NCI-H2227 treated with DMSO at 0.1 percent for 48 hours (cell line): ENCODE measurements around the gene PKM.
A peak's percentile ranks its signal among the peaks of the same experiment; 100 is the strongest.
"Not testable (repeated sequence)": the region's sequence is repeated elsewhere in the genome, so short reads cannot be mapped to it uniquely, and the experiment has no call there.

ENCODE experiments used
- DNase-seq: peaks from one replicate; lab custom pipeline; 2025; lab: John Stamatoyannopoulos, UW

The PKM gene

DNA sequence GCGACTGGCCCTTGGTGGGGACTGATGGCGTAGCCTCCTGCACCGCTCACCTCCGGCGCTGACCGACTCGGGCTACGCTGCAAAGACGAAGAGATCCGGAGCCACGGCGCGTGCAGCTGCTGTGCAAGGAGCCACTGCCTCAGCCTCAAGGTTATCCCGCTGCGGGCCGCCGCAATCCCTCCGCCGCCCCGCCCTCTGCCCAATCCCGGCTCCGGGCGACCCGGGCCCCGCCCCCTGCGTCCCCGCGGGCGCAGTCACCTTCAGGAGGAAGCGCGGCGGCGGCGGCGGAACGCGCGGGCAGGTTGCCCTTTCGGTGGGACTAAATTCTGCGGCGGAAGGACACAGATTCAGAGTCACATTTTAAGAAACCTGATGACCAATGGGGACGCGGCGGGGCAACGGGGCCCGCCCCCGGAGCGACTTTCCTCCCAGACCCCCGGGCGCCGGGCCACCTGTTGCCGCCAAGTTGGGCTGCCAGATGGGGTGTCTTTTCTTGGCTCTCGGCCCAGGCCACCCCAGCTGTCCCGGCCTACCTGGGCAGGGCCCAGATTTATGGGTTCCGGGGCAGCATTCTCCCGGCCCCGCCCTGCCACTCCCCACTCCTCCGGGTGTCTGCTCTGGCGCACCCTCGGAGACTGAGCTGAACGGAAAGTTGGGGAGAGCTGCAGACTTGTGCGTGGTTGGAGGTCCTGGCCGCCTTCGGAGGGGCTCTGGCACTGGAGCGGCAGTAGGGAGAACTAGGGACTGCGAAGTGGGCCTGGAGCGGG is at the start of gene PKM:
TSS of gene PKM (minus strand) at position 125 of the 767 bp plus-strand sequence. CDS start 12,093 bp downstream, outside the sequence.
- peak; percentile 88 for DNase-seq

GRCh38 chr15:72280751-72281150 is 49.8 kb upstream of the PKM start:
- DNase-seq: no peak

GRCh38 chr15:72278737-72279136 is 47.7 kb upstream of the PKM start:
- no peak for DNase-seq

DNA sequence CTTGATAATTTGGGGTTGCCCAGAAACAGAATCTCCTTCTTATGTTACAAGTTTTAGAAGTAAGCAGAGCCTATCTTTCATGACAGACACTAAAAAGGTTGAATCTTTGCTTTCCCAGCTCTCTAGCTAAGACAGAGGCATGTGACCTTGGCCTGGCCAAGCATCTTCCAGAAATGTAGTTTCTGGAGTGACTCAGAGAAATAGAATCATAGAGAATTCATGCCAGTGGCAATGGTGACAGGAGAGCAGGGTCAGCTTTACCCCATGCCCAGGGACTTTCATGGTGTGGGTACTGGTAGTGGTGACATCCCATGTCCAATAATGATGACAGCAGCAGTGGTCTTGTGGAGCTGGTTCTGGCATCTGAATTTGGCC is 45.3 kb upstream of the PKM start:
- no peak for DNase-seq

DNA sequence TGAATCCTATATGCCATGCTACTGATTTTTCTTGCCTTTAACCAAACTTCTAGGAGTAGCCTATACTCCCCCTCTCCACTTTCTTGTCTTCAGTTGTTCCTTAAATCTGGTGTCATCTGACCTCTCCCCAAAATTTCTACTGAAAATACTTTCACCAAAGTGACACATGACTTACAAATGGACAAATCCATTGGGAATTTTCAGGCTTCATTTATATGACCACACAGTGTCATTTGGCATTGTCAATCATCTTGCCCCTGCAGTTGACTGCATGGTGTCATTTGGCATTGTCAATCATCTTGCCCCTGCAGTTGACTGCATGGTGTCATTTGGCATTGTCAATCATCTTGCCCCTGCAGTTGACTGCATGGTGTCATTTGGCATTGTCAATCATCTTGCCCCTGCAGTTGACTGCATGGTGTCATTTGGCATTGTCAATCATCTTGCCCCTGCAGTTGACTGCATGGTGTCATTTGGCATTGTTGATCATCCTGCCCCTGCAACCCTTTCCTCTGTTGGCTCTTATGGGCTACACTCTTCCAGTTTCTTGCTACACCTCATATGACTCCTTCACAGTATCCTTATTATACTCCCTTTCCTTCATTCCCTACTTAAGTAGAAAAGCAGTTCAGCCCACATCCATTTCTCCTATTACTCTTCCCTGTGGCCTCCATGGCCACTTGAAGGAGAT is 44.8 kb upstream of the PKM start:
- DNase-seq: not testable (repeated sequence)

DNA sequence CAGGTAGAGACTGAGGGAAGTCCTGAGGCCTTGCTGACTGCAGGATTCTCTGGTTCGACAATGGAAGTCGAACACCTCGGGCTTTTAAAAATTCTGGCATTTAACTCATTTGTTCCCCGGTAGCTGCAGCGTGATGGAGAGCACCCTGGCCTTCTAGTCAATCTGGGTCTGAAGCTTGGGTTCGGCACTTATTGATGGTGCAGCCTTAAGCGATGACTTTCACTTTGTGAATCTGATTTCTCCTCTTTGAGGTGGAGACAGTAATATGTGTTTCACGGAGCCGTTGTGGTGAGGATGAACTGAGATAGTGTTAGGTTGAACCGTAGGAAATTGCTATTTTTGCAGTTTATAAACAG is 42.0 kb upstream of the PKM start:
- DNase-seq: no peak

GRCh38 chr15:72272213-72272996 is 41.4 kb upstream of the PKM start, which contains the start of gene PARP6:
TSS of gene PARP6 (minus strand) at chr15:72272554. CDS start at chr15:72267477, 5,077 bp downstream.
- peak; percentile 92 for DNase-seq

DNA sequence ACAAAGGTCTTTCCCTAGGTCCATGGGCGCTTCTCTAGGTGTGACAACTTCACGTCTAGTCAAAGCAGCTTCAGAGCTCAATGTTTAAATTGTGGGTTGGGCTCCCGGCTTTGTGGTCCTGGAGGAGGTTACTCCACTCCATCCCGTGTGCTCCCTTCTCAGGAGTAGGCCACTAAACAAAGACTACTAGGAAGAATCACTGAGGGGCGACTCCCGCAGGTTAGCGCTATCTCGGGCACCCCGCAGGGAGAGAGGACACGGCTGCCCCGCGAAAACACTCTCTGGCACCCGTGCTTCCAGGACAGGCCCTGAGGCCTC is 40.9 kb upstream of the PKM start:
- no peak for DNase-seq

GRCh38 chr15:72271221-72271620 is 40.2 kb upstream of the PKM start:
- DNase-seq: no peak

GRCh38 chr15:72269739-72270138 is 38.7 kb upstream of the PKM start:
- no peak for DNase-seq

DNA sequence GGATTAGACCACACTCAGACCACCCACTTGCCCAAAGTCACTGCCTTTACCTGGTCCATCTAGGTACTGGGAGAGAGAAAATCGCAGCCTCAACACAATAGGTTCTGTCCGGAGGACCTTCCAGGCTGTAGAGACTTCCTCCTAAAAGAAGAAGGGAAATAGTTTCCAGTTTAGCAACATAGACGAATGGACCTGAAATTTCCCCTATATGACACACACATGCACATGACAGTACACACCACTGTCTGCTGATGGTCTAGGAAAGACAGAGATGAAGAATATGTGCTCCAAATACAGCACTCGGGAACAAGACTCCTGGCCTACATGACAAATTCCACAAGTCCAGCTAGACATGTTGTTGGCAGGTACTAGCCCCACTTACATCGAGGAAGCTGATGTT is 34.0 kb upstream of the PKM start:
- DNase-seq: no peak

DNA sequence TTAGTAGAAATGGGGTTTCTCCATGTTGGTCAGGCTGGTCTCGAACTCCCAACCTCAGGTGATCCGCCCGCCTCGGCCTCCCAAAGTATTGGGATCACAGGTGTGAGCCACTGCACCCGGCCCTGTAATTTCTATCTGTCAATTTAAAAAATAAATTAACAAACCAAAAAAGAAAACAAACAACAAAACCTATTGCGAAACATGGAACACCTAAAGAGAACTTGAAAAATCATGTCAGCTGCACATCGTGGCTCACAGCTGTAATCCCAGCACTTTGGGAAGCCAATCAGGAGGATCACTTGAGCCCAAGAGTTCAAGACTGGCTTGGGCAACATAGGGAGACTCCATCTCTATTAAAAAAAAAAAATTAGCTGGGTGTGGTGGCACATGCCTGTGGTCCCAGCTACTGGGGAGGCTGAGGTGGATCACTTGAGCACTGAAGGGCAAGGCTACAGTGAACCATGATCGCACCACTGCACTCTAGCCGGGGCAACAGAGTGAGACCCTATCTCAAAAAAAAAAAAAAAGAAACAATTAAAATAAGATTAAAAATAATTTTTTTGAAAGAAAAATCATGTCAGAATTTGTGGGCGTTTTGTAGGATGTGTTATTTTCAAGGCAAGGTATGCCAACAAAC is 21.8 kb upstream of the PKM start:
- DNase-seq: no peak

DNA sequence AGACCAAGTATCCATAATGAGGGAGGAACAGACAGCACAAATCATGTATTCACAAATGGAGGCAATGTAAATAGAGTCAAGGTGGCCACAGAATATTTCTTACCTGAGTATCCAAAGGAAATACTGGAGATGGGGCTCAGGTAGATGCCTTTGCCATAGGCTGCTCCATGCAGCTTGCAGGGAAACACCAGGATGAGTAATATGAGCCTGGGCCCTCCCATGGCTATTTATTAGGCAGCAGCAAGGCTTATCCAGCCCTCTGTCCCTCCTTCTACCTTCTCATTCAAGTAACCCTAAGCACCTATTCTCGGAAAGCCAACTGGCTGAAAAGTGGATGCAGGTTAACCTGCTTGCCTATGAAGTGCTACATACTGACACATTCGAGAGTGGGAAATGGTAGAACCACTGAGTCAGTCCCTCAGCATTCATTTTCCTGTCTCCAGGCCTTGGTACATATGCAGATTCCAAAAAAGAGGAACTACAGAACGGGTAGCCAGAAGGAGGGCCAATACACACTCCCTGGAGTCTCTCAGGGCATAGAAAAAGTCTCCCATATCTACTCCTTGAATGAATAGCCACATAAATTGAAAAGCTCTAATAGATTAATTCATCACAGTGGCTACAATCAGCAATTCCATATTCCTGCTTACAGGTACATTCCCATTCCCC is 18.3 kb upstream of the PKM start:
- DNase-seq: no peak

- no peak for DNase-seq
Observed at GRCh38 chr15:72248514-72248913, 17.5 kb upstream of the PKM start.

DNA sequence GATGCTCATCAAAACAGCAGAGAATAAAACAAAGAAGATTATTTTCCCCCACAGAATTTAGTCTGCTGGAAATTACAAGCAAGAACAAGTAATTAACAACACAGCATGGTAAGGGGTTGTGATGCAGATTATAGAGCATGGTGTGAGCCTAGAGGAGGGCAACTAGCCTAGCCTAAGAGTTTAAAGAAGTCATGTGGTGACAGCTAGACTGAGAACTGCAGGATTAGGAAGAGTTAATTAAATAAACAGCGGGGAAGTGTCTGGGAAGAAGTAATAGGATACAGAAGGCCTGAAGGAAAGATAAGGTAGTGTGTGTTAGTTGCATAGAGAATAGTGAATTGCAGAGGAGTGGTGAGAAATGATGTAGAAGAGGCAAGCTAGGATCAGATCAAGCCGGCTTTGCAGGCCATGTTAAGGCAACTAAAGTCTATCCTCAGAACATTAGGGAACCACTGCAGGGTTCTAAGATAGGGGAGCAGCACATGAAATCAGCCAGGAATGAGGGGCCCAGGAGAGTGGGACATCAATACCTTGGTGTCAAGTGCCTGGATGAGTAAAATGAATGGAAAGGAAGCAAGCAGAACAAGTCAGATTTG is 11.9 kb upstream of the PKM start:
- DNase-seq: no peak

GRCh38 chr15:72239652-72240051 is 8.7 kb upstream of the PKM start:
- DNase-seq: no peak

DNA sequence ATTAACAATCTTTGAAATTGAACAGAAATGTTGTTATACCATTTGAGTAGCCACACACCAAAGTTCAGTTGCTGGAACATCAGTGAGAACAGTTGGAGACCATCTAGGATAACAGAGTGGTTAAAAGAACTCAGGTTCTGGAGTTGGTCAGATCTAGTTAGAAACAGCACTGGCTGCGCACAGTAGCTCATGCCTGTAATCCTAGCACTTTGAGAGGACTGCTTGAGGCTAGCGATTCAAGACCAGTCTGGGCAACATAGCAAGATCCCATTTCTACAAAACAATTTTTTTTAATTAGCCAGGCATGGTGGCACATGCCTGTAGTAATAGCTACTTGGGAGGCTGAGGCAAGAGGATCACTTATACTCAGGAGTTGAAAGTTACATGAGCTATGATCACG is 7.6 kb upstream of the PKM start:
- no peak for DNase-seq

GRCh38 chr15:72237853-72238224 is 6.8 kb upstream of the PKM start:
- DNase-seq: no peak

DNA sequence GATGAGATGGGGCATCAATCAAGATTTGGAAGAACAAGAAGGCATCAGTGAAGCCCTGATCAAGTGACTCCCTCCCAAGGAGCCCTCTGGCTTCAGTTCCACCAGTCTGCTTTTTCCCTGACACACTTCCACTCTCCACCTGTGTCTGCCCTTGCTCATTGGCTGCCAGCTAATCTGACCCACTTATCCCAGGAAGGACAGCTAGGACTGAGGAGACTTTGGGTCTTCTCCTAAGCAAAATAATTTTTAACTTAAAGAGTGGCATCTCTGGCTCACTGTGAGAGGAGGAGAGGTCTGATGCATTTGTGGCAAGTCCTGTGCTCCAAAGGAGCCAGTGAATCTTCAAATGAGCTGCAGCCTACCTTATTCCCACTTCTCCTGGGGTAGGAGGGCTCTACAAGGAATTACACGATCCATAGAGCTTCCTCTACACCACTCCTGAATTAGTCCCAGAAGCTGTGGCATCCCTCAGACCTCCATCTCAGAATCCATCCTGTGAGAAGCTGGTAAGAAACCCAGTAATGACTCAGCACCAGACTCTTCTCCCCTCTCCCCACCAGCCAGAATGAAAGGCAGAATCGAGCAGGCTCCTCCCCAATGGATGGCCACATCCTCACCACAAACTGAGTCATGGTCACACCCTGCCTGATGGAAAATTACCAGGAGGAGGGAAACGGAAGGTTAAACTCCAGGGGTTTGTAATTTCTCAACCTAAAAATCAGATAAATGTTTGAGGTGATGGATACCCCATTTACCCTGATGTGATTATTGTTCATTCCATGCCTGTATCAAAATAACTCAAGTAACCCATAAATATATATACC is 6.3 kb upstream of the PKM start:
- DNase-seq: no peak

DNA sequence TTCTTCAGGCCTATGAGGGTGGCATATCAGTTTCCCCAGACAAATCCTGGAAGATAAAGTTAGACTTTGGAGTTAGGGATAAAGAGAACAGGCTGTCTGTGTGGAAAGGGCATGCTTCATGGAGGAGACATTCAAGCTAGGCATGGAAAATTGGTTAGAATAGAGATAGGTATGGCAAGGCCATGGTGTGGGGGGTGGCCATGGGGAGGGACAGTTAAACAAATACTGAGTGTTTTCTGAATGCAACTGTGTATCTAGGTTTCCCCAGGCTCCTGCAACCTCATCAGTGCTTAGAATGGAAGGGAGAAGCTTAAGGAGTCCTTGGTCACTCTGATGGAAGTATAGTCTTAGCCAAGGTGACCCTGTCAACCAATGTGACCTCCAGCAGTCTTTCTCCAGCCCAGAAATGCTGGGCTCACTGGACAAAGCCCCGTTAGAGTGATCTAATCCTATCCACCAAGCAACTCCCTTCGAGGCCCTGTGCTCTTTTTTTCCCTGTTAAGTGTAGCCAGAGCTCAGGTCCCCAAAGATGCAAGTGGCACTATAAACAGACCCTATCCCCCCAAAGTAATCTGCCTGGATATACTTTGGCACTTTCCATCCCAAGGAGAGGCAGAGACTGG is 5.5 kb upstream of the PKM start:
- DNase-seq: no peak
